CD4-positive, alpha-beta T cell treated with Interleukin-2 at 100 ng/mL for 4 hours (primary cell): Measurements from ENCODE around the gene IFNA21.
"Not testable (repeated sequence)": the region's sequence is repeated elsewhere in the genome, so short reads cannot be mapped to it uniquely, and the experiment has no call there.

ENCODE experiments used
- DNase-seq: peaks from one replicate; pipeline ENCODE4 v3.0.0-alpha.2; 2020; ENCODE audit warnings: low spot score

Gene IFNA21

GRCh38 chr9:21141427-21141882 is 25.0 kb downstream of the IFNA21 start, which contains the start of gene IFNW1:
TSS of gene IFNW1 (minus strand) at chr9:21141832. CDS start at chr9:21141570, 262 bp downstream.
- DNase-seq = no peak

GRCh38 chr9:21137020-21137419 is 29.4 kb downstream of the IFNA21 start:
- DNase-seq = no peak

- no peak for DNase-seq
Measured at GRCh38 chr9:21135736-21136135, 30.7 kb downstream of the IFNA21 start.

GRCh38 chr9:21128186-21128585 is 38.3 kb downstream of the IFNA21 start:
- DNase-seq = not testable (repeated sequence)

- DNase-seq = no peak
Measured at GRCh38 chr9:21121595-21122251, 44.7 kb downstream of the IFNA21 start.

GRCh38 chr9:21121079-21121478 is 45.4 kb downstream of the IFNA21 start:
- no peak for DNase-seq

GRCh38 chr9:21119093-21119770 is 47.2 kb downstream of the IFNA21 start:
- no peak for DNase-seq
